Endothelial cell of umbilical vein (primary cell): ENCODE measurements around the gene SLC25A26.

ENCODE experiments used
- EZH2 ChIP-seq: IDR thresholded peaks from 2 replicates; pipeline ENCODE4 v1.6.1; 2012; ENCODE audit warnings: borderline replicate concordance, low read depth, mild to moderate bottlenecking, moderate library complexity, low read length, inconsistent platforms; ENCODE audit not compliant: severe bottlenecking
- FOS ChIP-seq: IDR thresholded peaks from 2 replicates; pipeline ENCODE4 v1.6.1; 2011; ENCODE audit warnings: mild to moderate bottlenecking, low read length, moderate library complexity, borderline replicate concordance; ENCODE audit not compliant: insufficient read depth
- JUN ChIP-seq: IDR thresholded peaks from 2 replicates; pipeline ENCODE4 v1.6.1; 2011; ENCODE audit warnings: borderline replicate concordance, low read depth; ENCODE audit not compliant: insufficient read length, insufficient read depth
- MYC ChIP-seq: IDR thresholded peaks from one replicate; pipeline ENCODE4 v1.6.1; 2011; ENCODE audit warnings: mild to moderate bottlenecking, low read depth, low read length
- POLR2A ChIP-seq: IDR thresholded peaks from 2 replicates; pipeline ENCODE4 v1.6.1; 2012; ENCODE audit warnings: low read depth, mild to moderate bottlenecking, control low read depth, low read length
- POLR2AphosphoS5 ChIP-seq: IDR thresholded peaks from 2 replicates; pipeline ENCODE4 v1.6.1; 2012; ENCODE audit warnings: low read depth, mild to moderate bottlenecking, control low read depth, low read length, moderate library complexity; ENCODE audit not compliant: insufficient read depth
- TF ChIP-seq, protein P1 (sequence below), 2 donors: IDR thresholded peaks; 1 replicate in 1 of 2; 2 replicates in 1 of 2; pipeline ENCODE4 v1.5.1; 2011; ENCODE audit warnings: low read length in 2 of 2, mild to moderate bottlenecking in 2 of 2, moderate library complexity in 2 of 2, control low read depth in 1 of 2, inconsistent platforms in 1 of 2, low read depth in 1 of 2; ENCODE audit not compliant: insufficient read depth in 1 of 2; ENCODE audit errors: extremely low read depth in 1 of 2

DNA sequence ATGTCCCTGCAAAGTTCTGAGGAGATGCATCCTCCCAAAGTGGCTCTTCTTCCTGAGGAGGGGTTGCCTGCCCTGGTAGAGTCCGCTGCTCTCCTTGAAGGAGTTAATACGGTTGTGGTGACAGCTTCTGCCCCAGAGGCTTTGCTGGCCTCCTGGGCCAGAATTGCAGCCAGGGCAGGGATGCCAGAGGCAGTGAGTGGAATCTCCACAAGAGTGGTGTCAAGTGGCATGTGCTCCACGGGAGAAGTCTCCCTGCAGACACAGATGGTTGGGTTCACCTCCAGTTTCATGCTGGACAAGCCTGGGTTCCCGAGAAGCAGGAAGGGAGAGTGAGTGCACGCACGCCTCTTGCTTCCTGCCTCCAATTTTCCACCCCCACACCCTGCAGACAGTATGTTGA is 105.5 kb downstream of the SLC25A26 start:
- no peak for TF ChIP-seq EZH2
- TF ChIP-seq POLR2A: no peak
- no peak for TF ChIP-seq MYC
- TF ChIP-seq, protein P1, sequence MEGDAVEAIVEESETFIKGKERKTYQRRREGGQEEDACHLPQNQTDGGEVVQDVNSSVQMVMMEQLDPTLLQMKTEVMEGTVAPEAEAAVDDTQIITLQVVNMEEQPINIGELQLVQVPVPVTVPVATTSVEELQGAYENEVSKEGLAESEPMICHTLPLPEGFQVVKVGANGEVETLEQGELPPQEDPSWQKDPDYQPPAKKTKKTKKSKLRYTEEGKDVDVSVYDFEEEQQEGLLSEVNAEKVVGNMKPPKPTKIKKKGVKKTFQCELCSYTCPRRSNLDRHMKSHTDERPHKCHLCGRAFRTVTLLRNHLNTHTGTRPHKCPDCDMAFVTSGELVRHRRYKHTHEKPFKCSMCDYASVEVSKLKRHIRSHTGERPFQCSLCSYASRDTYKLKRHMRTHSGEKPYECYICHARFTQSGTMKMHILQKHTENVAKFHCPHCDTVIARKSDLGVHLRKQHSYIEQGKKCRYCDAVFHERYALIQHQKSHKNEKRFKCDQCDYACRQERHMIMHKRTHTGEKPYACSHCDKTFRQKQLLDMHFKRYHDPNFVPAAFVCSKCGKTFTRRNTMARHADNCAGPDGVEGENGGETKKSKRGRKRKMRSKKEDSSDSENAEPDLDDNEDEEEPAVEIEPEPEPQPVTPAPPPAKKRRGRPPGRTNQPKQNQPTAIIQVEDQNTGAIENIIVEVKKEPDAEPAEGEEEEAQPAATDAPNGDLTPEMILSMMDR (IDR thresholded peaks at IDR 0.05; ENCODE audit: extremely low read depth in 1 of 2, insufficient read depth in 1 of 2, low read depth in 1 of 2, low read length in 2 of 2): no peak
- no peak for TF ChIP-seq FOS
- no peak for TF ChIP-seq POLR2AphosphoS5
- TF ChIP-seq JUN: no peak
